Colonic mucosa (tissue), 4 donors: ENCODE data around the gene CDCA3. TPM values are rescaled to one million over a fixed set of nuclear protein-coding genes. Genes with fewer than 3 reads are reported as not detected.

ENCODE experiments used
- DNase-seq: peaks from one replicate; pipeline ENCODE4 v3.0.0-alpha.2; 2020
- H3K27ac ChIP-seq: fragments of 200-600 bp; one replicate; pipeline ENCODE4 v1.8.0; 2021
- H3K27me3 ChIP-seq: fragments of 200-600 bp; one replicate; pipeline ENCODE4 v1.8.0; 2021
- H3K36me3 ChIP-seq: fragments of 200-600 bp; one replicate; pipeline ENCODE4 v1.8.0; 2021
- H3K4me1 ChIP-seq: fragments of 200-600 bp; one replicate; pipeline ENCODE4 v1.8.0; 2021; ENCODE audit warnings: mild to moderate bottlenecking
- H3K4me3 ChIP-seq: fragments of 200-600 bp; one replicate; pipeline ENCODE4 v1.8.0; 2021
- H3K9ac ChIP-seq, 2 donors: one replicate each; pipeline ENCODE4 v1.7.0; 2013; ENCODE audit warnings: control low read depth in 2 of 2, low read depth in 2 of 2, low read length in 2 of 2
- H3K9me3 ChIP-seq: fragments of 200-600 bp; one replicate; pipeline ENCODE4 v1.8.0; 2021
- CTCF ChIP-seq: fragments of 200-600 bp; IDR thresholded peaks from one replicate; pipeline ENCODE4 v1.8.0; 2022; ENCODE audit warnings: antibody characterized with exemption, mild to moderate bottlenecking
- intact Hi-C: fragments of 100-400 bp; cut with DNase I; formaldehyde crosslinking; loops from one replicate; pipeline ENCODE4 v1.14.1; 2022
- total RNA-seq, 2 donors: library from RNA; stranded (reverse); fragmentation: NEBNext Ultra II Directional in 1 of 2; extraction: Animal tissue kit (Norgen Biotek cat#: 25700) in 1 of 2; gene quantifications; one replicate each; pipeline ENCODE4 v1.2.1, GENCODE V29; 2021
- donor health status: healthy.
- donor health status: DM: no; HTN: no; CAD: no.
- donor health status: DM: no; HTN: no; CAD: no.

CDCA3 gene
- total RNA-seq, 2 donors from 2014 or later = 11.4 to 63.7 TPM

GRCh38 chr12:6840330-6840729 is 10.8 kb downstream of the CDCA3 start:
- no peaks in the 10 kb centered on the region for H3K36me3 ChIP-seq
- no peaks in the 10 kb centered on the region for H3K27me3 ChIP-seq
- intact Hi-C loops = no loop called here
- peak overlapping the region in 1 of 2 donors; percentile 24 for H3K9ac ChIP-seq
- no peak overlapping the region for H3K27ac ChIP-seq
- no peak for TF ChIP-seq CTCF
- DNase-seq = no peak
- H3K9me3 ChIP-seq = no peaks in the 10 kb centered on the region
- no peak overlapping the region for H3K4me3 ChIP-seq
- no peaks in the 10 kb centered on the region for H3K4me1 ChIP-seq

GRCh38 chr12:6839482-6840201 is 11.4 kb downstream of the CDCA3 start:
- Histone ChIP-seq H3K9me3 (no peaks in the 10 kb centered on the region), H3K27ac (no peak overlapping the region), H3K4me1 (no peaks in the 10 kb centered on the region), H3K9ac (peak overlapping the region in 1 of 2 donors; percentile 24), H3K36me3 (no peaks in the 10 kb centered on the region), H3K27me3 (no peaks in the 10 kb centered on the region), H3K4me3 (no peak overlapping the region)
- DNase-seq = no peak
- no peak for TF ChIP-seq CTCF
- intact Hi-C loops = no loop called here

- no peak for DNase-seq
- Histone ChIP-seq H3K27me3 (no peaks in the 10 kb centered on the region), H3K27ac (no peak overlapping the region), H3K9ac (no peak overlapping the region), H3K9me3 (no peaks in the 10 kb centered on the region), H3K4me1 (no peaks in the 10 kb centered on the region), H3K4me3 (no peak overlapping the region), H3K36me3 (no peaks in the 10 kb centered on the region)
- no peak for TF ChIP-seq CTCF
- intact Hi-C loops = no loop called here
Measured at GRCh38 chr12:6838854-6839253, 12.2 kb downstream of the CDCA3 start.

GRCh38 chr12:6837370-6838060 is 13.6 kb downstream of the CDCA3 start:
- TF ChIP-seq CTCF = no peak
- intact Hi-C loops = no loop called here
- H3K4me1 ChIP-seq = no peaks in the 10 kb centered on the region
- no peaks in the 10 kb centered on the region for H3K36me3 ChIP-seq
- no peak for DNase-seq
- H3K9ac ChIP-seq = no peak overlapping the region
- H3K9me3 ChIP-seq = no peaks in the 10 kb centered on the region
- H3K27me3 ChIP-seq = no peaks in the 10 kb centered on the region
- H3K27ac ChIP-seq = no peak overlapping the region
- H3K4me3 ChIP-seq = no peak overlapping the region

GRCh38 chr12:6836851-6837250 is 14.2 kb downstream of the CDCA3 start:
- H3K9ac ChIP-seq = no peak overlapping the region
- intact Hi-C loops = no loop called here
- no peaks in the 10 kb centered on the region for H3K36me3 ChIP-seq
- DNase-seq = no peak
- H3K27ac ChIP-seq = no peak overlapping the region
- no peak for TF ChIP-seq CTCF
- no peaks in the 10 kb centered on the region for H3K9me3 ChIP-seq
- H3K4me3 ChIP-seq = no peak overlapping the region
- H3K27me3 ChIP-seq = no peaks in the 10 kb centered on the region
- no peaks in the 10 kb centered on the region for H3K4me1 ChIP-seq
